ENCODE data around the gene MACROD2.
"Not testable (repeated sequence)": the region's sequence is repeated elsewhere in the genome, so short reads cannot be mapped to it uniquely, and the experiment has no call there.

The MACROD2 gene

DNA sequence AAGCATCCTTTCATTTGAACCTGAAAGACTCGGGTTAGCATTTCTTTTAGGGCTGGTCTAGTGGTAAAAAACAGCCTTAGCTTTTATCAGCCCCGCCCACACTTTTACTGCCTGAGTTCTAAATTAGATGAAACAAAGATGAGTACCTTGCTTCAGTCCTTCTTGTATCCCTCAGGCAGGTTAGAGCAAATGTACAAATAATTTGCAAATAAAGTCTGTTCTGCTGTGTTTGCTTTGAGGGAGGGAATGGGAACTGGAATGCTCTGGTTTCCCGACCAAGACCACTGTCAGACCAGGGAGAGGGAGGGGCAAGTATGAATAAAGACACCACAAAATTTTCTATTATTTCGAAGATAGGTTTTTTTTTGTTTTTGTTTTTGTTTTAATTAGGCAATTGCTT lies 427.6 kb downstream of the MACROD2 start:
- no peak for DNase-seq

- DNase-seq, result no peak
Observed at GRCh38 chr20:14431568-14431967, 436.3 kb downstream of the MACROD2 start.

GRCh38 chr20:14432085-14432484 lies 436.8 kb downstream of the MACROD2 start:
- DNase-seq, result no peak

GRCh38 chr20:14432597-14432996 lies 437.3 kb downstream of the MACROD2 start:
- no peak for DNase-seq

DNA sequence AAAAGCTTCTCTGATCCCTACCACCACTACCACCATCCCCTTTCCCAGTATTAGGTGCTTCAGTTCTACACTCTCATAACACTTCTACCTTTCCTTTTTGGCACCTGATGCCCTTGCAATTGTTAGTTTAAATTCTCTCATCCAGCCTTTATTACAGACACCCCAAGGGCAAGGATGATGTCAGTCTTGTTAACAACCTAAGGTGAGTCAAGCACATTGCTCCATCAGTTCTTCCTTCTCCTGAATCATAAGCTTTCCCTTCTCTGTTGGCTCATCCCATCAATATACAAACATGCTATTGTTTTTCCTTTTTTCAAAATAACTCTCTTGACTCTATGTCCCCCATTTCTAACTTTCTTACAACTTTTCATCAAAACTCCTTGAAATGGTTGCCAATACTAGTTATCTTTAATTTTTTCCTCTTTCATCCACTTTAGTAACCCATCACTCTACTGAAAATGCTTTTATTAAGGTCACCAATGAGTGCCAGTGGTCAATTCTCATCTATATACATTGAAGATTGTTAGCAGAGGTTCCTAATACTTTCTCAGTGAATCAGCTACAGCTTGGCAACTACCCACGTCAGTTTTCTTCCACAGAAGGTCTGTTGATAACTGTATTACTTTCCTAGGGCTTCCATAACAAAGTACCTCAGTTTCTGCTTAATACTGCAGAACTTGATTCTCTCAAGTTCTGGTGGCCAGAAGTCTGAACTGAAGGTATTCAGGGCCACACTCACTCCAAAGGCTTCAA lies 439.2 kb downstream of the MACROD2 start:
- no peak for DNase-seq

GRCh38 chr20:14441201-14441600 lies 445.9 kb downstream of the MACROD2 start:
- DNase-seq, result no peak

GRCh38 chr20:14444106-14444505 lies 448.8 kb downstream of the MACROD2 start:
- no peak for DNase-seq

GRCh38 chr20:14445310-14445709 lies 450.0 kb downstream of the MACROD2 start:
- DNase-seq, result no peak

GRCh38 chr20:14445902-14446301 lies 450.6 kb downstream of the MACROD2 start:
- DNase-seq, result no peak

DNA sequence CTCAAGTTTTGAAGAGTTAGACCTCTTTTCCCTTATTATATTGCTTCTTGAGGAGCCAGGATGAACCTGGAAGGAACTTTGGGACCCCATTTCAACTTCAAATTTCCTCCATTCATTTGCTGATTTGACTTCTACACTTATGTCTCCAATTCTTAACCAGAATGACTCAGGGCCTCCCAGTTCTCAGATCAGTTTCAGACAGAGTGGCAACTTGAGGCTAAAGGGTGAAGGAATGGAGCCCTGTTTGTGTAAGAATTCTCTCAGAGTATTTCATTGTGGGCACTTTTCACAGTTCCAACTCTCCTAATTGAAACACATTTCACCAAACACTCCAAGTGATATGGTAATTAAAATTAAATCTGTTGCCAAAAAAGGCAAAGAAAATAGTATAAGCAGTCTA lies 451.1 kb downstream of the MACROD2 start:
- DNase-seq, result no peak

GRCh38 chr20:14449323-14449722 lies 454.0 kb downstream of the MACROD2 start:
- no peak for DNase-seq

GRCh38 chr20:14450256-14450655 lies 454.9 kb downstream of the MACROD2 start:
- no peak for DNase-seq

- no peak for DNase-seq
Observed at GRCh38 chr20:14451458-14451857, 456.1 kb downstream of the MACROD2 start.

GRCh38 chr20:14453259-14453658 lies 457.9 kb downstream of the MACROD2 start:
- DNase-seq, result no peak

GRCh38 chr20:14454296-14454695 lies 459.0 kb downstream of the MACROD2 start:
- DNase-seq, result no peak

DNA sequence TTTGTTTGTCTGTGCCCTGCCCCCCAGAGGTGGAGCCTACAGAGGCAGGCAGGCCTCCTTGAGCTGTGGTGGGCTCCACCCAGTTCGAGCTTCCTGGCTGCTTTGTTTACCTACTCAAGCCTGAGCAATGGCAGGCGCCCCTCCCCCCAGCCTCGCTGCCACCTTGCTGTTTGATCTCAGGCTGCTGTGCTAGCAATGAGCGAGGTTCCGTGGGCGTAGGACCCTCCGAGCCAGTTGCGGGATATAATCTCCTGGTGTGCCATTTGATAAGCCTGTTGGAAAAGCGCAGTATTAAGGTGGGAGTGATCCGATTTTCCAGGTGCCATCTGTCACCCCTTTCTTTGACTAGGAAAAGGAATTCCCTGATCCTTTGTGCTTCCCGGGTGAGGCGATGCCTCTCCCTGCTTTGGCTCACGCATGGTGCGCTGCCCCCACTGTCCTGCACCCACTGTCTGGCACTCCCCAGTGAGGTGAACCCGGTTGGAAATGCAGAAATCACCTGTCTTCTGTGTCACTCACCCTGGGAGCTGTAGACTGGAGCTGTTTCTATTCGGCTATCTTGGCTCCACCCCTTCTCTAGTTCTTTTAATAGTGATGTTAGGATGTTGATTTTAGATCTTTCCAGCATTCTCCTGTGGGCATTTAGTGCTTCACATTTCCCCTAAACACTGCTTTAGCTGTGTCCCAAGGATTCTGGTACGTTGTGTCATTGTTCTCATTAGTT lies 471.9 kb downstream of the MACROD2 start:
- not testable (repeated sequence) for DNase-seq

GRCh38 chr20:14470231-14470899 lies 475.0 kb downstream of the MACROD2 start:
- DNase-seq, result no peak

DNA sequence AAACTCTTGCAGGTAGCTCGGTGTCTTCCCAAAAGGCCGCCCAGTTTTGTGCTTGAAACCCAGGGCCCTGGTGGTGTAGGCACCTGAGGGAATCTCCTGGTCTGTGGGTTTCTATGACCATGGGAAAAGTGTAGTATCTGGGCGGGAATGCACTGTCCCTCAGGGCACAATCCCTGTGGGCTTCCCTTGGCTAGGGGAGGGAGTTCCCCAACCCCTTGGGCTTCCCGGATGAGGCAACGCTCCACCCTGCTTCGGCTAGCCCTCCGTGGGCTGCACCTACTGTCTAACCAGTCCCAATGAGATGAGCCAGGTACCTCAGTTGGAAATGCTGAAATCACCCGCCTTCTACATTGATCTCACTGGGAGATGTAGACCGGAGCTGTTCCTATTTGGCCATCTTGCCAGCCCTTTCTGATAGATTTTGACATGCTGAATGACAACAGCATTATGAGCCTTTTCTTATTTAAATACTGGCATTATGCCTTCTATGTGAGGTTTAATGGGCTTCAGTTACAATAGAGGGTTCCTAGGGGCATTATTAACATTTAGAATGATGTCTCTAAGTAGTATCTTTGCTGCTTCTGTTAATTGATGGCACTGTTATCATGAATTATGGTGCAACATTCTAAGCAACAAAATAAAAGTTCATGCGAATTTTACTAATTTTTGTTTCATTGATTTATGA lies 475.8 kb downstream of the MACROD2 start:
- DNase-seq, result no peak

DNA sequence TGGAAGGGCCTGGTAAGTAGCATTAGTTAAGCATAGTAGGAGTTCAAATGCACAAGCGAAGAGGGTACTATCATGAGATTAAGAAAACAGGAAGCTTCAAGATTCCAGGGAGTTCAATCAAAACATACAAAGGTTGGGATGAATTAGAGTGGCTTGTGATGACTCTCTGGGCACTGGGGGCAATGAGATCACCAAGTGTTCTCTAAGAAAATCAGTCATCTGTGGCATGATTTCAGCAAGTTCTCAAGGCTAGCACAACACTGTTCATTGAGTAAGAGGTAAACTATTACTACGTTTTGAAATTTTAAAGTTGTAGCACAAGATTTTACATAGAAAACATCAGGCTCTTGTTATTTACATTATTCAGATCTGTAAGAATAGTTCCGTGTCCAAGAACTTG lies 481.8 kb downstream of the MACROD2 start:
- no peak for DNase-seq

GRCh38 chr20:14478126-14478525 lies 482.8 kb downstream of the MACROD2 start:
- no peak for DNase-seq

DNA sequence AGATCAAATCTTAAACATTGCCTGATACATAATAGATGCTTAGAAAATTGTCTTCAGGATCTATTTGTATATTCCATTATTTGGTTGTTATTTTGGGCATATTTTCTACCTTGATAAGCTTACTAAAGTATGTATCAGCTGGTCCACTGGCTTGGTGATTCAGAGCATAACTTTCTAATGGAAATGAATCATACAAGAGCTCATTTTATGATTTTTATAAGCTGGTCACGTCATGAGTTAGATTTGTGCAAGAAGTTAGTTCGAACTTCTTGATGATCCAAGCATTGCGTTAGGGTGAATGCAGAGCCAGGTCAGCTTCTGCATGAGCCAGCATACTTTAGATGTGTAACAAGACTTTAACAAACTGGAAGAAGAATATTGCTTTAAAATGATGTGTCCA lies 486.5 kb downstream of the MACROD2 start:
- no peak for DNase-seq

- DNase-seq, result no peak
Observed at GRCh38 chr20:14488212-14488611, 492.9 kb downstream of the MACROD2 start.

DNA sequence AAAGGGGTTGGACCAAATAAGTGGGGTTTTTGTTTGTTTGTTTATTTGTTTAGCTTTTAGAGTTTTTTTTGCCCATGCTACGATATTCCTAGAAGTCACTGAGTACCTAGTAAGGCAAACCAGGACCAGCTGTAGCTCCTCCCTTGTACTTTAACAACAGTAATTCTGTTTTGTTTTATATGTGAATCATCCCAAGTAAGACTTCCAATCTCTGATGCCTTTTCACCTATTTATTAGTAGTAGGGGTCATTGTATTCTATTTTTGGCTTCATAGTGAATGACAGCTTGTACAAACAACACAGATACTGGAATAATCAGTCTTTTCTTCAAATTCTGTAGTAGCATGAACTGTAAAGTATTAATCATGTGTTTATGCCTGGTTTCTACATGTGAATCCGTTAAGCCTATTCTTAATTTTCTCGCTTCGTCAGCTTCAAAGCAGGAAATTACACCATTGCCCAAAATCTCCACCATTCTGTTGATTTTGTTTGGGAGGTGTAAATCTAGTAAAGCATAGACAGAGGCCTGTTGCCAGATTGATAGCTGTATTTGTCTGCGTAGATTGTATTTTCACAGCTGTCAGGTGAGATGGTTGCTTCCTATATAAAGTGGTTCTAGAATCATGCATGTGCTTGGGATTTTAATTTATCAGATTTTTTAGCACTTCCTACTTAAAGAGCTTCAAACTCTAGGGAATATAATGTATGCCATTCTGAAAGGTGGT lies 493.6 kb downstream of the MACROD2 start:
- DNase-seq, result no peak

All from CD4-positive, alpha-beta T cell treated with Interleukin-4 for 4 hours (primary cell).